CD14-positive monocyte (primary cell): ENCODE data around the gene BRD2. TPM values are rescaled to one million over a fixed set of nuclear protein-coding genes. Genes with fewer than 3 reads are reported as not detected.

Experiments
- DNase-seq, 3 donors: peaks; one replicate each; pipeline ENCODE4 v3.0.0-alpha.2; 2011 to 2022
- H2AFZ ChIP-seq: 2 replicates; pipeline ENCODE4 v1.6.0; 2012; ENCODE audit warnings: mild to moderate bottlenecking, low read depth, low read length, inconsistent platforms; ENCODE audit not compliant: insufficient read depth, poor library complexity, severe bottlenecking
- H3K27ac ChIP-seq, 2 donors: 1 replicate in 1 of 2; 2 replicates in 1 of 2; pipeline ENCODE4 v1.5.1; 2012 to 2013; ENCODE audit warnings: low read length in 2 of 2, control low read depth in 1 of 2, inconsistent platforms in 1 of 2, low read depth in 1 of 2, mild to moderate bottlenecking in 1 of 2
- H3K27me3 ChIP-seq, 2 donors: one replicate each; pipeline versions ENCODE4 v1.6.0 to v1.6.1; 2011 to 2013; ENCODE audit warnings: low read length in 2 of 2; ENCODE audit not compliant: control insufficient read depth in 2 of 2, insufficient read depth in 2 of 2
- H3K36me3 ChIP-seq, 2 donors: replicated peaks in 1 of 2; 1 replicate in 1 of 2; 2 replicates in 1 of 2; pipeline versions ENCODE4 v1.5.1 to v1.6.1; 2012 to 2013; ENCODE audit warnings: low read length in 2 of 2, control low read depth in 1 of 2, inconsistent platforms in 1 of 2, mild to moderate bottlenecking in 1 of 2; ENCODE audit not compliant: insufficient read depth in 2 of 2, control insufficient read depth in 1 of 2
- H3K4me1 ChIP-seq, 2 donors: 1 replicate in 1 of 2; 2 replicates in 1 of 2; pipeline versions ENCODE4 v1.5.1 to v1.6.1; 2012 to 2013; ENCODE audit warnings: low read length in 2 of 2, control low read depth in 1 of 2, inconsistent platforms in 1 of 2, mild to moderate bottlenecking in 1 of 2, moderate library complexity in 1 of 2; ENCODE audit not compliant: insufficient read depth in 2 of 2, control insufficient read depth in 1 of 2
- H3K4me2 ChIP-seq: replicated peaks from 2 replicates; pipeline ENCODE3; 2012; ENCODE audit warnings: low read length, moderate library complexity, mild to moderate bottlenecking; ENCODE audit not compliant: poor library complexity, severe bottlenecking; ENCODE audit errors: extremely low read depth
- H3K4me3 ChIP-seq, 3 experiments: fragments of 200-600 bp in 1 of 3; sonication (generic) in 1 of 3; replicated peaks in 1 of 3; 1 replicate in 2 of 3; 2 replicates in 1 of 3; pipeline ENCODE4 v1.5.1; 2011 to 2013; ENCODE audit warnings: low read length in 3 of 3, mild to moderate bottlenecking in 3 of 3, control low read depth in 2 of 3, low read depth in 2 of 3, inconsistent platforms in 1 of 3, moderate library complexity in 1 of 3
- H3K79me2 ChIP-seq: 2 replicates; pipeline ENCODE4 v1.6.0; 2012; ENCODE audit warnings: mild to moderate bottlenecking, control low read depth, inconsistent platforms, low read length, moderate library complexity; ENCODE audit not compliant: insufficient read depth
- H3K9ac ChIP-seq: 2 replicates; pipeline ENCODE4 v1.6.0; 2017; ENCODE audit warnings: low read length, mild to moderate bottlenecking; ENCODE audit not compliant: insufficient read depth, poor library complexity, severe bottlenecking
- H3K9me3 ChIP-seq, 2 donors: replicated peaks in 1 of 2; 1 replicate in 1 of 2; 2 replicates in 1 of 2; pipeline versions ENCODE4 v1.5.1 to v1.6.1; 2012 to 2013; ENCODE audit warnings: low read length in 2 of 2, control low read depth in 1 of 2; ENCODE audit not compliant: control insufficient read depth in 1 of 2, insufficient read depth in 1 of 2
- H4K20me1 ChIP-seq: 2 replicates; pipeline ENCODE4 v1.6.0; 2012; ENCODE audit warnings: mild to moderate bottlenecking, low read length, control low read depth, moderate library complexity; ENCODE audit not compliant: insufficient read depth
- H3K27ac Mint-ChIP-seq, 7 donors: one replicate each; pipeline ENCODE4 v1.8.0; 2020; ENCODE audit warnings: mild to moderate bottlenecking in 7 of 7, mixed read lengths in 7 of 7, moderate library complexity in 6 of 7, inconsistent platforms in 2 of 7
- H3K27me3 Mint-ChIP-seq, 3 donors: one replicate each; pipeline ENCODE4 v1.8.0; 2021 to 2022; ENCODE audit warnings: low read depth in 3 of 3, mild to moderate bottlenecking in 3 of 3, mixed read lengths in 3 of 3, moderate library complexity in 3 of 3, inconsistent platforms in 1 of 3
- H3K36me3 Mint-ChIP-seq, 2 donors: one replicate each; pipeline ENCODE4 v1.8.0; 2020; ENCODE audit warnings: mixed read lengths in 2 of 2, inconsistent platforms in 1 of 2, mild to moderate bottlenecking in 1 of 2
- H3K4me1 Mint-ChIP-seq: one replicate; pipeline ENCODE4 v1.8.0; 2020; ENCODE audit warnings: mild to moderate bottlenecking, mixed read lengths
- H3K4me3 Mint-ChIP-seq, 2 donors: one replicate each; pipeline ENCODE4 v1.8.0; 2020; ENCODE audit warnings: mild to moderate bottlenecking in 2 of 2, mixed read lengths in 2 of 2, moderate library complexity in 1 of 2
- H3K9me3 Mint-ChIP-seq, 7 donors: one replicate each; pipeline ENCODE4 v1.8.0; 2020 to 2022; ENCODE audit warnings: mixed read lengths in 7 of 7, mild to moderate bottlenecking in 6 of 7, moderate library complexity in 6 of 7, inconsistent platforms in 2 of 7
- CTCF ChIP-seq: fragments of 200-600 bp; IDR thresholded peaks from one replicate; pipeline ENCODE4 v1.8.0; 2022; ENCODE audit warnings: antibody characterized with exemption, mild to moderate bottlenecking
- WGBS: methylation state at CpG from one replicate; pipeline ENCODE4 v1.1.5; 2013; ENCODE audit warnings: missing lambda C conversion rate; ENCODE audit not compliant: insufficient coverage; 5-methylcytosine and 5-hydroxymethylcytosine counted together
- intact Hi-C, 2 donors: fragments of 100-400 bp; cut with micrococcal nuclease; formaldehyde crosslinking; loops; one replicate each; pipeline versions ENCODE4 v1.15.0 to v1.15.1; 2023
- polyA plus RNA-seq, 3 donors: library from polyadenylated mRNA; depleted of rRNA in 1 of 3; unstranded in 2 of 3; stranded (reverse) in 1 of 3; fragments of 300-500 nt in 2 of 3; fragments of >200 nt in 1 of 3; fragmentation: Illumina TruSeq in 2 of 3; gene quantifications; 1 replicate in 2 of 3; 2 replicates in 1 of 3; pipeline ENCODE4 v1.2.3, GENCODE V29; 2012 to 2021

BRD2 gene
- polyA plus RNA-seq, 3 donors, result 9.6 to 475 (median 21.7) TPM

GRCh38 chr6:32938494-32938893 is 29.9 kb upstream of the BRD2 start:
- H3K79me2 ChIP-seq, result peaks cover 68% of the 10 kb centered on the region
- peaks cover 36 to 38% of the 10 kb centered on the region in 2 donors for H3K36me3 ChIP-seq
- no peak overlapping the region for H3K9ac ChIP-seq
- TF ChIP-seq CTCF, result no peak
- Mint-ChIP-seq H3K27ac (peak overlapping the region; percentile 91 to 98 (median 96)), H3K27me3 (peaks cover 0 to 4% (median 1%) of the 10 kb centered on the region in 3 donors), H3K36me3 (peaks cover 55 to 57% of the 10 kb centered on the region in 2 donors), H3K9me3 (no peaks in the 10 kb centered on the region), H3K4me1 (peaks cover 86% of the 10 kb centered on the region), H3K4me3 (peak overlapping the region; percentile 75 to 88)
- peak overlapping the region; percentile 78 for H3K4me2 ChIP-seq
- H3K9me3 ChIP-seq, result no peaks in the 10 kb centered on the region
- peaks cover 88 to 97% of the 10 kb centered on the region in 2 donors for H3K4me1 ChIP-seq
- peak overlapping the region; percentile 74 to 85 for H3K27ac ChIP-seq
- intact Hi-C loops, result loop anchor here in 1 of 2 donors (5.0 to 10.0 kb wide), 3 partner anchors 34 to 306 kb away; no protein-coding TSS in a partner anchor
- H3K4me3 ChIP-seq, result peak overlapping the region in 2 of 3 experiments; percentile 96 to 97
- peak; percentile 32 to 59 (median 58) for DNase-seq
- no peaks in the 10 kb centered on the region for H3K27me3 ChIP-seq
- H2AFZ ChIP-seq, result no peak overlapping the region
- 48% methylated on average over 2 of the region's 7 CpGs for WGBS
- peaks cover 15% of the 10 kb centered on the region for H4K20me1 ChIP-seq

GRCh38 chr6:32940656-32941213 is 27.7 kb upstream of the BRD2 start, which contains the start of gene HLA-DMB:
TSS of gene HLA-DMB (minus strand) at chr6:32941028. CDS start at chr6:32940807, 221 bp downstream.
- no peak for TF ChIP-seq CTCF
- peak within 1 kb of the TSS; percentile 83 to 97 (median 96) for H3K4me3 ChIP-seq
- H3K27ac Mint-ChIP-seq, result peak within 1 kb of the TSS; percentile 98 to 99 (median 99)
- H3K79me2 ChIP-seq, result peaks cover 52% of the 10 kb centered on the region
- H3K27me3 Mint-ChIP-seq, result peaks cover 0 to 4% (median 3%) of the 10 kb centered on the region in 3 donors
- peaks cover 0 to 1% (median 0%) of the 10 kb centered on the region in 7 donors for H3K9me3 Mint-ChIP-seq
- no peaks in the 10 kb centered on the region for H3K9me3 ChIP-seq
- DNase-seq, result peak; percentile 77 to 95 (median 89)
- H3K4me1 ChIP-seq, result peaks cover 89 to 95% of the 10 kb centered on the region in 2 donors
- H3K4me1 Mint-ChIP-seq, result peaks cover 86% of the 10 kb centered on the region
- peaks cover 15 to 17% of the 10 kb centered on the region in 2 donors for H3K36me3 ChIP-seq
- peak within 1 kb of the TSS; percentile 66 for H2AFZ ChIP-seq
- H3K27ac ChIP-seq, result peak within 1 kb of the TSS; percentile 86 to 95
- 0% methylated on average over 3 of the region's 9 CpGs for WGBS
- H3K36me3 Mint-ChIP-seq, result peaks cover 32 to 35% of the 10 kb centered on the region in 2 donors
- no peaks in the 10 kb centered on the region for H3K27me3 ChIP-seq
- peak within 1 kb of the TSS; percentile 78 for H3K4me2 ChIP-seq
- H3K4me3 Mint-ChIP-seq, result peak within 1 kb of the TSS; percentile 94 to 95
- peaks cover 11% of the 10 kb centered on the region for H4K20me1 ChIP-seq
- peak within 1 kb of the TSS; percentile 67 for H3K9ac ChIP-seq
- intact Hi-C loops, result no loop called here
